HL-60 (cell line): Measurements from ENCODE around the gene EIF4A3.

Experiments used
- DNase-seq, 2 experiments: peaks; one replicate each; pipeline ENCODE4 v3.0.0-alpha.2; 2010 to 2020; ENCODE audit warnings: low read depth in 1 of 2, low spot score in 1 of 2
- H3K27ac ChIP-seq: fragments of 250-450 bp; sonication (Bioruptor Pico); replicated peaks from 2 replicates; pipeline ENCODE4 v1.5.1; 2020; ENCODE audit warnings: mild to moderate bottlenecking, moderate library complexity
- H3K27me3 ChIP-seq: fragments of 250-450 bp; sonication (Bioruptor Pico); 2 replicates; pipeline ENCODE4 v1.5.1; 2021; ENCODE audit warnings: mild to moderate bottlenecking, moderate library complexity; ENCODE audit not compliant: insufficient read depth, poor library complexity, severe bottlenecking
- H3K4me3 ChIP-seq: replicated peaks from 2 replicates; pipeline ENCODE4 v1.5.1; 2011; ENCODE audit warnings: mild to moderate bottlenecking, control low read depth, low read length; ENCODE audit not compliant: insufficient read depth
- CTCF ChIP-seq: IDR thresholded peaks from one replicate; pipeline ENCODE4 v1.5.1; 2011; ENCODE audit warnings: low read length, control low read depth, inconsistent platforms; ENCODE audit not compliant: insufficient read depth
- GABPA ChIP-seq: IDR thresholded peaks from 2 replicates; pipeline ENCODE4 v1.6.1; 2012; ENCODE audit warnings: low read depth
- POLR2AphosphoS5 ChIP-seq: IDR thresholded peaks from 2 replicates; pipeline ENCODE4 v1.6.1; 2012; ENCODE audit warnings: low read depth
- REST ChIP-seq: IDR thresholded peaks from 2 replicates; pipeline ENCODE4 v1.6.1; 2012; ENCODE audit warnings: low read depth; ENCODE audit not compliant: insufficient replicate concordance
- SPI1 ChIP-seq: IDR thresholded peaks from 2 replicates; pipeline ENCODE4 v1.6.1; 2012; ENCODE audit warnings: low read depth, mild to moderate bottlenecking, borderline replicate concordance

Gene EIF4A3

GRCh38 chr17:80122926-80123505 lies 23.9 kb downstream of the EIF4A3 start:
- no peak for DNase-seq
- Histone ChIP-seq H3K4me3 (no peak overlapping the region), H3K27me3 (peaks cover 3% of the 10 kb centered on the region), H3K27ac (no peak overlapping the region)
- TF ChIP-seq SPI1 (no peak), REST (no peak), CTCF (no peak), POLR2AphosphoS5 (no peak), GABPA (no peak)

GRCh38 chr17:80122026-80122575 lies 24.8 kb downstream of the EIF4A3 start:
- H3K27ac ChIP-seq = no peak overlapping the region
- TF ChIP-seq POLR2AphosphoS5 (no peak), GABPA (no peak), REST (no peak), CTCF (no peak), SPI1 (no peak)

GRCh38 chr17:80119839-80120238 lies 27.1 kb downstream of the EIF4A3 start:
- no peak for DNase-seq
- H3K27me3 ChIP-seq = no peaks in the 10 kb centered on the region

More at GRCh38 chr17:80122026-80122575, 24.8 kb downstream of the EIF4A3 start:
- no peak for DNase-seq
- Histone ChIP-seq H3K27me3 (no peaks in the 10 kb centered on the region), H3K4me3 (no peak overlapping the region)

GRCh38 chr17:80119271-80119791 lies 27.6 kb downstream of the EIF4A3 start:
- Histone ChIP-seq H3K27ac (no peak overlapping the region), H3K27me3 (no peaks in the 10 kb centered on the region), H3K4me3 (no peak overlapping the region)
- TF ChIP-seq CTCF (no peak), GABPA (no peak), SPI1 (no peak), REST (no peak)
- DNase-seq = no peak

More at GRCh38 chr17:80119839-80120238, 27.1 kb downstream of the EIF4A3 start:
- Histone ChIP-seq H3K4me3 (no peak overlapping the region), H3K27ac (no peak overlapping the region)
- no peak for TF ChIP-seq POLR2AphosphoS5
